ENCODE data around the gene WDR93. TPM values are rescaled to one million over a fixed set of nuclear protein-coding genes. Genes with fewer than 3 reads are reported as not detected.
"Not testable (repeated sequence)": the region's sequence is repeated elsewhere in the genome, so short reads cannot be mapped to it uniquely, and the experiment has no call there.

WDR93 gene
- total RNA-seq, 8 experiments from 2014 or later: 0.09 to 2.6 (median 0.24) TPM

- Histone ChIP-seq H3K4me1 (replicated peaks in 1 of 2) (no peaks in the 10 kb centered on the region), H3K27ac (no peak overlapping the region), H3K4me3 (no peak overlapping the region)
- WGBS, 10 experiments: 72 to 83% (median 80%) methylated on average over 2 of the region's 7 CpGs; no CpG with 5 or more reads in 7 of the 10 experiments
- ATAC-seq (replicated peaks in 6 of 8): no peak
- in situ Hi-C loops (cut with MboI; ENCODE audit: low pct_unique_long_range_greater_than_20kb in 2 of 9, low sequenced_read_pairs in 9 of 9, unreplicated experiment in 9 of 9): no loop called here
Measured at GRCh38 chr15:89784686-89784960, 94.0 kb downstream of the WDR93 start.

GRCh38 chr15:89785064-89785773, 94.6 kb downstream of the WDR93 start:
- 20 to 100% (median 89%) methylated on average over 1 to 8 of the region's 13 CpGs; no CpG with 5 or more reads in 2 of the 10 experiments for WGBS, 10 experiments

GRCh38 chr15:89785774-89786140, 95.1 kb downstream of the WDR93 start:
- no peak overlapping the region for H3K4me3 ChIP-seq
- in situ Hi-C loops (cut with MboI; ENCODE audit: low pct_unique_long_range_greater_than_20kb in 2 of 9, low sequenced_read_pairs in 9 of 9, unreplicated experiment in 9 of 9): no loop called here
- no peak for ATAC-seq (replicated peaks in 6 of 8)
- no peaks in the 10 kb centered on the region for H3K4me1 ChIP-seq (replicated peaks in 1 of 2)
- H3K27ac ChIP-seq: no peak overlapping the region

More at GRCh38 chr15:89785064-89785773, 94.6 kb downstream of the WDR93 start:
- in situ Hi-C loops (cut with MboI; ENCODE audit: low pct_unique_long_range_greater_than_20kb in 2 of 9, low sequenced_read_pairs in 9 of 9, unreplicated experiment in 9 of 9): no loop called here
- ATAC-seq (replicated peaks in 6 of 8): peak in 1 of 8 experiments; percentile 4
- H3K27ac ChIP-seq: no peak overlapping the region
- no peak overlapping the region for H3K4me3 ChIP-seq
- H3K4me1 ChIP-seq (replicated peaks in 1 of 2): no peaks in the 10 kb centered on the region

- Histone ChIP-seq H3K4me3 (no peak overlapping the region), H3K27ac (no peak overlapping the region), H3K4me1 (replicated peaks in 1 of 2) (no peaks in the 10 kb centered on the region)
- ATAC-seq (replicated peaks in 6 of 8): no peak
- in situ Hi-C loops (cut with MboI; ENCODE audit: low pct_unique_long_range_greater_than_20kb in 2 of 9, low sequenced_read_pairs in 9 of 9, unreplicated experiment in 9 of 9): no loop called here
- WGBS, 10 experiments: 71 to 100% (median 94%) methylated on average over 1 to 3 of the region's 3 CpGs
Measured at GRCh38 chr15:89787944-89788343, 97.3 kb downstream of the WDR93 start.

GRCh38 chr15:89788585-89788984, 98.0 kb downstream of the WDR93 start:
- H3K27ac ChIP-seq; in situ Hi-C loops (cut with MboI; ENCODE audit: low pct_unique_long_range_greater_than_20kb in 2 of 9, low sequenced_read_pairs in 9 of 9, unreplicated experiment in 9 of 9); ATAC-seq (replicated peaks in 6 of 8); H3K4me3 ChIP-seq; H3K4me1 ChIP-seq (replicated peaks in 1 of 2): not testable (repeated sequence)
- 92 to 100% (median 100%) methylated on average over 1 to 2 of the region's 4 CpGs; no CpG with 5 or more reads in 5 of the 10 experiments for WGBS, 10 experiments

GRCh38 chr15:89790206-89790605, 99.6 kb downstream of the WDR93 start:
- no peaks in the 10 kb centered on the region for H3K4me1 ChIP-seq (replicated peaks in 1 of 2)
- ATAC-seq (replicated peaks in 6 of 8): no peak
- H3K4me3 ChIP-seq: no peak overlapping the region
- H3K27ac ChIP-seq: no peak overlapping the region
- WGBS, 10 experiments: 74 to 100% (median 89%) methylated on average over 1 to 6 of the region's 10 CpGs; no CpG with 5 or more reads in 3 of the 10 experiments
- in situ Hi-C loops (cut with MboI; ENCODE audit: low pct_unique_long_range_greater_than_20kb in 2 of 9, low sequenced_read_pairs in 9 of 9, unreplicated experiment in 9 of 9): no loop called here

GRCh38 chr15:89790661-89791060, 100.0 kb downstream of the WDR93 start:
- 80 to 100% (median 100%) methylated on average over 1 to 2 of the region's 16 CpGs; no CpG with 5 or more reads in 4 of the 10 experiments for WGBS, 10 experiments
- in situ Hi-C loops (cut with MboI; ENCODE audit: low pct_unique_long_range_greater_than_20kb in 2 of 9, low sequenced_read_pairs in 9 of 9, unreplicated experiment in 9 of 9): no loop called here

GRCh38 chr15:89792106-89792805, 101.6 kb downstream of the WDR93 start:
- H3K27ac ChIP-seq: no peak overlapping the region
- H3K4me1 ChIP-seq (replicated peaks in 1 of 2): no peaks in the 10 kb centered on the region
- in situ Hi-C loops (cut with MboI; ENCODE audit: low pct_unique_long_range_greater_than_20kb in 2 of 9, low sequenced_read_pairs in 9 of 9, unreplicated experiment in 9 of 9): no loop called here
- 90 to 100% (median 100%) methylated on average over 1 to 3 of the region's 22 CpGs; no CpG with 5 or more reads in 5 of the 10 experiments for WGBS, 10 experiments
- no peak overlapping the region for H3K4me3 ChIP-seq
- no peak for ATAC-seq (replicated peaks in 6 of 8)

More at GRCh38 chr15:89790661-89791060, 100.0 kb downstream of the WDR93 start:
- Histone ChIP-seq H3K4me1 (replicated peaks in 1 of 2) (no peaks in the 10 kb centered on the region), H3K4me3 (no peak overlapping the region), H3K27ac (no peak overlapping the region)
- no peak for ATAC-seq (replicated peaks in 6 of 8)

Other genes with a start within 250 kb of the WDR93 start
- 1 to 10 TPM in 1 of 8 experiments, under 1 TPM in 2, not detected in 5; 0.11 to 6.1 (median 0.76) TPM for gene RHCG, start 194.2 kb upstream of the WDR93 start, total RNA-seq
- 10 to 100 TPM in 2 of 8 experiments, 1 to 10 TPM in 4, under 1 TPM in 2; 0.51 to 12.6 (median 1.5) TPM for gene TICRR, start 115.3 kb upstream of the WDR93 start, total RNA-seq
- gene KIF7, start 35.3 kb upstream of the WDR93 start, total RNA-seq: 10 to 100 TPM in 2 of 8 experiments, 1 to 10 TPM in 6; 3.5 to 13.4 (median 6.6) TPM
- gene PLIN1, start 11.4 kb upstream of the WDR93 start, total RNA-seq: 1 to 10 TPM in 2 of 8 experiments, under 1 TPM in 3, not detected in 3; 0.14 to 1.3 (median 0.51) TPM
- 10 to 100 TPM in 1 of 8 experiments, 1 to 10 TPM in 7; 1.5 to 14.0 (median 2.8) TPM for gene PEX11A, start 57 bp upstream of the WDR93 start, total RNA-seq
- gene MESP1, start 60.4 kb downstream of the WDR93 start, total RNA-seq: 1 to 10 TPM in 5 of 8 experiments, under 1 TPM in 3; 0.08 to 2.7 (median 1.3) TPM
- gene MESP2, start 85.5 kb downstream of the WDR93 start, total RNA-seq: under 1 TPM in 6 of 8 experiments, not detected in 2; 0.18 to 0.90 (median 0.22) TPM
- 100 to 1,000 TPM in 3 of 8 experiments, 1 to 10 TPM in 2, under 1 TPM in 3; 0.11 to 157 (median 1.3) TPM for gene ANPEP, start 124.0 kb downstream of the WDR93 start, total RNA-seq
- 10 to 100 TPM; 35.5 to 68.8 (median 47.3) TPM for gene AP3S2, start 203.2 kb downstream of the WDR93 start, total RNA-seq
- 10 to 100 TPM in 2 of 8 experiments, 1 to 10 TPM in 6; 2.5 to 15.3 (median 8.5) TPM for gene ARPIN, start 222.1 kb downstream of the WDR93 start, total RNA-seq

Data from motor neuron (in vitro differentiated cells).